SK-N-SH treated with all-trans-retinoic acid at 6 μM for 48 hours (cell line): ENCODE measurements around the gene EDAR.

Experiments used
- ARNTL ChIP-seq: fragments of 450-650 bp; formaldehyde crosslinking; IDR thresholded peaks from 2 replicates; pipeline ENCODE4 v1.5.0; 2020; ENCODE audit warnings: low read depth, mild to moderate bottlenecking, moderate library complexity, borderline replicate concordance
- BACH2 ChIP-seq: fragments of 250-450 bp; sonication (Bioruptor Pico); IDR thresholded peaks from 2 replicates; pipeline ENCODE4 v1.9.0; 2021; ENCODE audit warnings: mild to moderate bottlenecking, borderline replicate concordance
- ESRRG ChIP-seq: fragments of 250-450 bp; sonication (Bioruptor Pico); IDR thresholded peaks from 2 replicates; pipeline ENCODE4 v1.6.1; 2021; ENCODE audit warnings: mild to moderate bottlenecking
- ISL1 ChIP-seq: fragments of 250-450 bp; sonication (Bioruptor Pico); IDR thresholded peaks from 2 replicates; pipeline ENCODE4 v2.1.2; 2022; ENCODE audit warnings: mild to moderate bottlenecking, moderate library complexity
- PPARA ChIP-seq: fragments of 250-450 bp; sonication (Bioruptor Pico); IDR thresholded peaks from 2 replicates; pipeline ENCODE4 v1.5.0; 2020; ENCODE audit warnings: mild to moderate bottlenecking, borderline replicate concordance
- TOX ChIP-seq: fragments of 250-450 bp; sonication (Bioruptor Pico); IDR thresholded peaks from 2 replicates; pipeline ENCODE4 v1.8.0; 2021; ENCODE audit warnings: mild to moderate bottlenecking, moderate library complexity, borderline replicate concordance
- ZC3H10 ChIP-seq: fragments of 250-450 bp; sonication (Bioruptor Pico); IDR thresholded peaks from 2 replicates; pipeline ENCODE4 v1.5.1; 2021; ENCODE audit warnings: mild to moderate bottlenecking, moderate library complexity
- ZFP3 ChIP-seq: fragments of 250-450 bp; sonication (Bioruptor Pico); IDR thresholded peaks from 2 replicates; pipeline ENCODE4 v1.5.0; 2020; ENCODE audit warnings: mild to moderate bottlenecking, moderate library complexity
- ZFP30 ChIP-seq: fragments of 450-650 bp; formaldehyde crosslinking; IDR thresholded peaks from 2 replicates; pipeline ENCODE4 v1.5.0; 2022; ENCODE audit warnings: mild to moderate bottlenecking, moderate library complexity
- TF ChIP-seq, protein P1 (sequence below): fragments of 250-450 bp; sonication (Bioruptor Pico); IDR thresholded peaks from 2 replicates; pipeline ENCODE4 v1.8.0; 2020; ENCODE audit warnings: mild to moderate bottlenecking, moderate library complexity, borderline replicate concordance
- TF ChIP-seq, protein P2 (sequence below): fragments of 250-450 bp; sonication (Bioruptor Pico); IDR thresholded peaks from 2 replicates; pipeline ENCODE4 v1.5.1; 2020; ENCODE audit warnings: low read depth, mild to moderate bottlenecking, moderate library complexity
- TF ChIP-seq, protein P3 (sequence below): fragments of 250-450 bp; sonication (Bioruptor Pico); IDR thresholded peaks from 2 replicates; pipeline ENCODE4 v1.5.0; 2020; ENCODE audit warnings: mild to moderate bottlenecking, moderate library complexity

DNA sequence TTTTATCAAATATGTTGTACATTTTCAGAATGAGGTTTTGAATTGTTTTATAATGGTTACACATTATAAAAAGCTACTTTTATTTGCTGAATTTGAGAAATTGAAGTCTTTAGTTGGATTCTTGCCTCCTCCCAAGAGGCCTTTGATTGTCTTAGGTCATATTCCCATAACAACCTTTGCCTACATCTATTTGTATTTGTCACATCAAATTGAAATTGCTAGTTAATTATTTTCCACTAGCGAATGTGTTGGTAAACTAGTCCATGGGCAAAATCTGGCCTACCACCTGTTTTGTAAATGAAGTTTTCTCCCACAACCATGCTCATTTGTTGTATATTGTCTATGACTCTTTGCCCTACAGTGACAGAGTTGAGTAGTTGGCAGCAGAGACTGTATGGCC, 142.0 kb downstream of the EDAR start:
- TF ChIP-seq, protein P1, sequence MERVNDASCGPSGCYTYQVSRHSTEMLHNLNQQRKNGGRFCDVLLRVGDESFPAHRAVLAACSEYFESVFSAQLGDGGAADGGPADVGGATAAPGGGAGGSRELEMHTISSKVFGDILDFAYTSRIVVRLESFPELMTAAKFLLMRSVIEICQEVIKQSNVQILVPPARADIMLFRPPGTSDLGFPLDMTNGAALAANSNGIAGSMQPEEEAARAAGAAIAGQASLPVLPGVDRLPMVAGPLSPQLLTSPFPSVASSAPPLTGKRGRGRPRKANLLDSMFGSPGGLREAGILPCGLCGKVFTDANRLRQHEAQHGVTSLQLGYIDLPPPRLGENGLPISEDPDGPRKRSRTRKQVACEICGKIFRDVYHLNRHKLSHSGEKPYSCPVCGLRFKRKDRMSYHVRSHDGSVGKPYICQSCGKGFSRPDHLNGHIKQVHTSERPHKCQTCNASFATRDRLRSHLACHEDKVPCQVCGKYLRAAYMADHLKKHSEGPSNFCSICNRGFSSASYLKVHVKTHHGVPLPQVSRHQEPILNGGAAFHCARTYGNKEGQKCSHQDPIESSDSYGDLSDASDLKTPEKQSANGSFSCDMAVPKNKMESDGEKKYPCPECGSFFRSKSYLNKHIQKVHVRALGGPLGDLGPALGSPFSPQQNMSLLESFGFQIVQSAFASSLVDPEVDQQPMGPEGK (CRISPR knock-in tag) = no peak
- no peak for TF ChIP-seq ZFP3 (CRISPR knock-in tag)
- TF ChIP-seq, protein P2, sequence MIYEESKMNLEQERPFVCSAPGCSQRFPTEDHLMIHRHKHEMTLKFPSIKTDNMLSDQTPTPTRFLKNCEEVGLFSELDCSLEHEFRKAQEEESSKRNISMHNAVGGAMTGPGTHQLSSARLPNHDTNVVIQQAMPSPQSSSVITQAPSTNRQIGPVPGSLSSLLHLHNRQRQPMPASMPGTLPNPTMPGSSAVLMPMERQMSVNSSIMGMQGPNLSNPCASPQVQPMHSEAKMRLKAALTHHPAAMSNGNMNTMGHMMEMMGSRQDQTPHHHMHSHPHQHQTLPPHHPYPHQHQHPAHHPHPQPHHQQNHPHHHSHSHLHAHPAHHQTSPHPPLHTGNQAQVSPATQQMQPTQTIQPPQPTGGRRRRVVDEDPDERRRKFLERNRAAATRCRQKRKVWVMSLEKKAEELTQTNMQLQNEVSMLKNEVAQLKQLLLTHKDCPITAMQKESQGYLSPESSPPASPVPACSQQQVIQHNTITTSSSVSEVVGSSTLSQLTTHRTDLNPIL = no peak
- TF ChIP-seq TOX = no peak
- TF ChIP-seq ESRRG = no peak
- no peak for TF ChIP-seq ARNTL (CRISPR knock-in tag)
- no peak for TF ChIP-seq BACH2 (CRISPR knock-in tag)
- TF ChIP-seq, protein P3, sequence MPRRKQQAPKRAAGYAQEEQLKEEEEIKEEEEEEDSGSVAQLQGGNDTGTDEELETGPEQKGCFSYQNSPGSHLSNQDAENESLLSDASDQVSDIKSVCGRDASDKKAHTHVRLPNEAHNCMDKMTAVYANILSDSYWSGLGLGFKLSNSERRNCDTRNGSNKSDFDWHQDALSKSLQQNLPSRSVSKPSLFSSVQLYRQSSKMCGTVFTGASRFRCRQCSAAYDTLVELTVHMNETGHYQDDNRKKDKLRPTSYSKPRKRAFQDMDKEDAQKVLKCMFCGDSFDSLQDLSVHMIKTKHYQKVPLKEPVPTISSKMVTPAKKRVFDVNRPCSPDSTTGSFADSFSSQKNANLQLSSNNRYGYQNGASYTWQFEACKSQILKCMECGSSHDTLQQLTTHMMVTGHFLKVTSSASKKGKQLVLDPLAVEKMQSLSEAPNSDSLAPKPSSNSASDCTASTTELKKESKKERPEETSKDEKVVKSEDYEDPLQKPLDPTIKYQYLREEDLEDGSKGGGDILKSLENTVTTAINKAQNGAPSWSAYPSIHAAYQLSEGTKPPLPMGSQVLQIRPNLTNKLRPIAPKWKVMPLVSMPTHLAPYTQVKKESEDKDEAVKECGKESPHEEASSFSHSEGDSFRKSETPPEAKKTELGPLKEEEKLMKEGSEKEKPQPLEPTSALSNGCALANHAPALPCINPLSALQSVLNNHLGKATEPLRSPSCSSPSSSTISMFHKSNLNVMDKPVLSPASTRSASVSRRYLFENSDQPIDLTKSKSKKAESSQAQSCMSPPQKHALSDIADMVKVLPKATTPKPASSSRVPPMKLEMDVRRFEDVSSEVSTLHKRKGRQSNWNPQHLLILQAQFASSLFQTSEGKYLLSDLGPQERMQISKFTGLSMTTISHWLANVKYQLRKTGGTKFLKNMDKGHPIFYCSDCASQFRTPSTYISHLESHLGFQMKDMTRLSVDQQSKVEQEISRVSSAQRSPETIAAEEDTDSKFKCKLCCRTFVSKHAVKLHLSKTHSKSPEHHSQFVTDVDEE = no peak
- TF ChIP-seq ZC3H10 (CRISPR knock-in tag) = no peak
- no peak for TF ChIP-seq ZFP30 (CRISPR knock-in tag)
- TF ChIP-seq ISL1 (CRISPR knock-in tag) = no peak
- no peak for TF ChIP-seq PPARA (CRISPR knock-in tag)
